GM18520 (cell line): ENCODE results near the gene HTT.
A peak's percentile ranks its signal among the peaks of the same experiment; 100 is the strongest.

Experiments
- ATAC-seq: cut with Tn5 transposase; IDR thresholded peaks from one replicate; pipeline ENCODE4 v1.9.1; 2021; ENCODE audit not compliant: unreplicated experiment

The HTT gene

DNA sequence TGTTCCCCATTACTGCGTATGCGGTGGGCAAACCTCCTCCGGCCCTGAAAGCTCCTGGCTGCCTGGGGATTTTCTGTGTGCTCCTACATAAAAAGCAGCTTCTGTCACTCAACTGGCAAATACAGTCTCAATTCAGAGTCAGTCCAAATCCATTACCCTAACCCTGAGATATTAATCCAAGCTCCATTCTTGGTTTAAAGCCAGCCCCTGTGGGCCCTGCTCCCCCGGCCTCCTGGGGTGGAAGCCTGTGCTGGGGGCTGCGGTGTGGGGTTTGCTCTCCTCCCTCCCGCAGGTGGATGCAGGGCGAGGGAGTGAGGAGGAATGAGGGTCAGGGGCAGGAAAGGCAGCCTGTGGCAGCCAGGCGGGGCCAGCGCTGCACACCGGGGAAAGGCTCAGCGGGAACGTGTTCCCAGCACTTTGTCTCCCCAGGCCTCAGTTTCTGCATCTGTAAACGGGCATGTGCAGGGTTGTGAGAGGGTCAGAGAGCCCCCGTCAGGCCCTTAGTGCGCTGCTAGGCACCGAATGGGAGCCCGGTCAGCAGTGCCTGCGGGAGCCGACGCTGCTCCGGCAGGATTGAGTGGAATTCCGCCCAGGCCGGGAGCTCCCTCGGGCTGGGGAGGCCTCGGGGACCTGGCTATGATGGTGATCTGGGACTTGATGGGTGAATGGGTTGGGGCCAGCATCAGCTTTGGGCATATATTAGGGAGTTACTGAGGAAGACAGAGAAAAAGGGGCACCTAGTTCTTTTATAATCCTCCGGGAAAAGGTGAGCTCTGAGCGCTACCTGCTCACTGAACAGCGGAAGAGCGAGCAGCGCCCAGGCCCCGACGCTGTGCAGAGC, 212.1 kb downstream of the HTT start:
- no peak for ATAC-seq

DNA sequence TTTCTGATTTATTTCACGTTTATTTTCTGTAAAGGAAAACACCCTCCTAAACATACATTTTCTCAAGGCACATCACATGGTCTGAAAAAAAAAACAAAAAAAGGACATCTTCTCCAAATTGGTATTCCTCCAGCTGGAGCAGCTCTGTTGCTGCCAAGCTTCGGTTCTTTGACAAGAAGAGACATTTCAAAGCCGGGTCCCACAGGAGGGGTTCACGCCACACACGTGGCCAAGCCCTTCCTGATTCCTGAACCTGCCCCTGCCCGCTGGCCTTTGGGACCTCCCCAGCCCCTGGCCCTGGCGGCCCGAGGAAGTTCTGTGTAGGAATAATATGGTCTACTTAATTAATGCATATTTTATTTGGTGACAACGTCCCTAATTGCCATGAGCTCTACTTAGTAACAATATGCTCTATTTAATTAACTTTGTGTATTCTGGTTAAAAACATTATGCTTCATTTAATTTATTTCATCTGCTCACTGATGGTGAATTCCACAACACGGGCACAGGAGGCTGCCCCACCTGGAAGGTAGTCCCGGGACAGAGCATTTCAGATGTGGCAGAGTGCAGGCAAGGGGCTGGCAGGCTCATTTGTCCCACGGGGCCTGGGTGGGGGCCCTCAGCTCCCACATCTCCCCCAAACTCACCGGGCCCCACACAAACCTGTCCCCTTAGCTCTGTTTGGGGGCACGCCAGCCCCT, 212.9 kb downstream of the HTT start:
- no peak for ATAC-seq

DNA sequence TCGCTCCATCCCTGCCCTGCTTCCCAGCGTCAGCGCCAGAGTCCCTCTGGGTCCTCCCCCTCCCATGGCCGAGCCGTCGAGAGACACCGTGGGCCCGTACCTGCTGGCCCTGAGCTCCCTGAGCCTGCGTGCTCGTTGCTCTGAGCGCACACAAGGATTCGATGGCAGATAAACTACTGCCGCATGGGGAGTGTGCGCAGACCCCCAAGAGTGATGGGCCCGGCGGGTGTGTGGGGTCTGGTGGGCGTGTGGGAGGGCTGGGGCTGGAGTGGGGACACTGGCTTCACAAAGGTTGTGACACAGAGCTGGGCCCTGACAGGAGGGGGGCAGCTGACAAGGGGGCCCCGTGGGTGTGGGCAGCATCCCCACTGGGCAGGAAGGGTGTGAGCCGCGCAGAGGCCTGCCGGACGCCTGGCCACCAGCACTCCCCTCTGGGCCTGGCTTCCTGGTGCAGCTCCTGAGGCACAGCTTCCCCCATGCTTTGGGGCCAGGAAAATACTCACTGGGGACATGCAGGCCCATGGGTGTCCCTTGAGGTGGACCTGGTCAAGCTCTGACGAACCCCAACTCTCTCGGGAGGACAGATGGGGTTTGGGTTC, 213.6 kb downstream of the HTT start:
- ATAC-seq: no peak

DNA sequence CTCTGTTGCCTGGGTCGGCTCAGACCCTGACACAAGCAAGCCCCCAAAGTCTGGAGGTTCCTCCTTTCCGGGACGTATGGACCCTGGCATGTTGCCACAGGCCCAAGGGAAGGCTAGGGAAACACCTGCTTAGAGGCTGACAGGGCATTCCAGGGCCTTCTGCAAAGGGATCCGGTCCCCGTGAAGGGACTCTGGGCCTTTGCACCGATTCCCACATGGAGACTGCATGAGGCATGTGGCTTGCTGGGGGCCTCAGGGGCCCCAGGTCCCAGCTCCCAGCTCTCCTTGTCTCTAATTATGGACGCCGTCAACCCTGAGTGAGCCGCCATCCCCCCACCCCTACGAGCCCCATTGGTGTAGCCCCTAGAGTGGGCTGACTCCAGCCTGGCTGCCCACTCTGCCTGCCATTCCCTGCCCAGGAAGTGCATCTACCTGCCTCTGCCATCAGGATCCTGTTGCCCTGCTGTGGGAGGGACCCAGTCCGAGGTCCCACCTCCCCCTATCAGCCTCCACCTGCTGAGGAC, 214.2 kb downstream of the HTT start:
- no peak for ATAC-seq

DNA sequence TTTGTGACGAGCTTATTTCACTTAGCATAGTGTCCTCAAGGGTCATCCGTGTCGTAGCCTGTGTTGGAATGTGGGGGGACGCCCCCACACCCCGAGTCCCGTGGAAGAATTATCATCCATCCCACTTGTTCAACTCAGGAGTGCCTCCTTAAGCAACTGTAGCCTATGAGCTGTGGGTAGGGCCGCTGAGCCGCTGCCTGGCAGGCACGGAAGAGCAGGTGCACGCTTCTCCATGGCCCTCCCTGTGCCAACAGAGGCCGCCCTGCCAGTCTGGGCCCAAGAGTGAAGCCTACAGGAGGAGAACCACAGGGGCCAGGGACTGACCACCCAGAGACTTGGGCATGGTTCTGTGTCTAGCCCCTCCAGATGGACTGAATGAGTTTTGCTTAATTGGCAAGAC, 216.0 kb downstream of the HTT start:
- no peak for ATAC-seq

DNA sequence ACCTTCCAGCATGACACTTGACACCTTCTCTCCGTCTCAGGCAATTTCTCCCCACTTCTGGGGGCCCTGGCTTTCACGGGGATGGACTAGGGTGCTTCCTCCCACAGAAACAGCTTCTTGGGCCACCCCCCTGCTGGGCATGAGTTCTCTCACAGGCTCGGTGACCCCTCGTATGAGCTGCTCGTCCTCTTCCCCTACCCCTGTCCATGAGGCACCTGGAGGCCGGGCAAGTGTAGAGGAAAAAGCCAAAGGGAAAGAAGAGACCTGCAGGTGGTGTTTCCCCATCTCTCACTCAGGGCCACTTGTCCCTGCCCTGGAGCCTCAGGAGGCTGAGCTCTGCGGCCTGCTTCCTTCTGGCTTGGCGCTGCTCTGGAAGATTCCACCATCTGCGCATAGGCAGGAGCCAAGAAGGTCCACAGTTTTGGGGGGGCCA, 216.4 kb downstream of the HTT start:
- ATAC-seq: no peak

DNA sequence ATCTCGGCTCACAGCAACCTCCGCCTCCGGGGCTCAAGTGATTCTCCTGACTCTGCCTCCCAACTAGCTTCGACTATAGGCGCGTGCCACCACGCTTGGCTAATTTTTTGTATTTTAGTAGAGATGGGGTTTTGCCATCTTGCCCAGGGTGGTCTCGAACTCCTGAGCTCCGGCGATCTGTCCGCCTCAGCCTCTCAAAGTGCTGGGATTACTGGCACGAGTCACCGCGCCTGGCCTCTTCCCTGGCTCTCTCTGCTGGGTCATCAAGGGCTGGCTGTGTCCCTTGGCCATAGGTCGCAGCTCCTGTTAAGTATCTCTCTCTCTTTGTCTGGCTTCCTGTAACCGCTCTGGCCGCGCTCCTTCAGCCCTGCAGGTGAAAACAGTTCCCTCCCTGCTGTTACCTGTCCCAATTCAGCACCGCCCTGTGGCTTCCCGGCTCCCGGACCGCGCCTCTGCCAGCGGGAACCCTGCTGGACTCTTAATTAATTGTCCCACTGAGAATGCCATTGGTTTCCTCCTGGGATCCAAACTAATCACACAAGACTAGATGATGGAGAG, 217.0 kb downstream of the HTT start:
- ATAC-seq: no peak

DNA sequence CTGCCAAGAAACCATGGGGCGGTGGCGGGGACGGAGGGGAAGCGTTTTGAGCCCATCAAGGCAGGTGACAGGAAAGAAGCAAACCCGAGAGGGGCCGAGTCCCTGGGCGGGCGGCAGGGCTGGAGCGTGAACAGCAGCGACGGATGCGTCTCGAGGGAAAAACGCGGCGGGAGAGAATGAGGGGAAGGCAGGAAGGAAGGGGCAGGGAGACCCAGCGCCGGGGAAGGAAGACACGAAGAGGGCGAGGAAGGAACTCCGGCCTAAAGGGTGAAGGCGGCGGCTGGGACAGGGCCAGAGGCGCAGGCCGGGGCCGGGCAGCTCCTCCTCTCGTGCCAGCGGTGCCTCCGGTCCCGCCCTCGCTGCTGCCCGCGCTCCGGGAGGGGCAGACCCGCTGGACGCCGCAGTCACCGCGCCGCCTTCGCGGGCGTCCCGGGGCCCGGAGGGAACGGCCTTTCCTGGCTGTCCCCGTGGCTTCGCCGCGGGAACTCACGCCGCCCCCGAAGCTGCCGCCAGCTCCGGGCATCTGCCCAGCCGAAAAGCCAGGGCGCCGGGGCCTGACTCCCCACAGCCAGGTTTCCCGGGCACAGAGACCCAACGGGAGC, 217.6 kb downstream of the HTT start:
- peak; percentile 9 for ATAC-seq

DNA sequence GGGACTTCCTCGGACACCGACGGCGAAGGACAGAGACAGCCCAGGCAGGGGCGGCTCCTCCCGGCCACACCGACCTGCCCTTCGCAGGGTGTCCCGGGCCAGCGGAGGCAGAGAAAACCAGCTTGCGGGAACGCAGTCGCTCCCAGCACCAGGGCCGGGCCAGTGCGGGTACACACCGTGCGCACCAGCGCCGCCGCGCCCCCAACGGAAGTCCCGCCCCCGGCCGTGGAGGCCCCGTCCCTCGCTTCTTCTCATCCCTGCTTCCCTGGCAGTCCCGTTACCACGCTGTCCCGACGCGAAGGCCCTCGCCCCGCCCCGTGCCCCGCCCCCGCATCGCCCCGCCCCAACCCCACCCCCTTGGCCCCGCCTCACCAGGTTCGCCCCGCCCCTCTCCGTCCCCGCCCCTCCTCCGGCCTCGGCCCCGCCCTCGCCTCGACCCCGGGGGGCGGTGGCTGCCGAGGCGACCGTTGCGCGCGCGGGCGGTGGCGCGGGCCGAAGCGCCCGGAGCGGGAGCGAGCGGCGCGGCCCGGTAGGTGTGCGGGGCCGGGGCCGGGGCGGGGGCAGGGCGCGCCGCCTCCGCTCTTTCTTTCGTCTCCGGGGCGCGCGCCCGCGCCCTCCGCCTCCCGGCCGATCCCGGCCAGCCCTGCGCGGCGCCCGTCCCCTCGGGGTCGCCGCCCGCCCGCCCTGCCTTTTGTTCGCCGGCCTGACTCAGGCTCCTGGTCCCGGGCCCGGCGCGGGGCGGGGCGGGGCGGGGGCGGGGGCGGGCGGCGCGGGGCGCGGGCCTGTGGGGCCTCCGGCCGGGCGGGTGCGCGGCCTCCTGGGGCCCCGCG, 218.3 kb downstream of the HTT start, which contains the start of gene RGS12:
Gene RGS12, plus strand, starts transcription at position 451 of the 830 bp plus-strand sequence. CDS start 23,150 bp downstream, outside the sequence.
- peak; percentile 54 for ATAC-seq
